GM19468 (cell line): ENCODE measurements around the gene CBFA2T2.
"Not testable (repeated sequence)": the region's sequence is repeated elsewhere in the genome, so short reads cannot be mapped to it uniquely, and the experiment has no call there.

Experiments
- ATAC-seq: cut with Tn5 transposase; IDR thresholded peaks from one replicate; pipeline ENCODE4 v1.9.1; 2021; ENCODE audit warnings: mild to moderate bottlenecking, moderate library complexity, moderate number of reproducible peaks; ENCODE audit not compliant: unreplicated experiment; ENCODE audit errors: extremely low read depth

Gene CBFA2T2

DNA sequence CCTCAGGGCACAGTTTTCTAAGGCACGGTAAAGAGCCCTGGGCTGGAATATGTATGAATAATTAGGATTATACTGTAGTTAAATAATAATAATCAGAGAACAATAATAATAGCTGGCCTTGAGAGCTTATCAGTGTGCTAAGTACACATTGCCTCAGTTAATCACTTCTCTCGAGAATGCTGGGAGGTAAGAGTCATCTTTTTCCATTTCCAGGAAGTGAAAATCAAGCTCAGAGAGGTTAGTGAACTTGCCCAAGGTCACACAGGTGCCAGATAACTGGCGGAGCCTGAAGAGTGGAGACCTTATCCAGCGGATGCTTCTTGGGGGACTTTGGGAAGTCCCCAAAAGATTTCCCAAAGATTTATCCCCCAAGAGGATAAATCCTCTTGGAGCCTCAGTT, 19.4 kb upstream of the CBFA2T2 start:
- no peak for ATAC-seq

DNA sequence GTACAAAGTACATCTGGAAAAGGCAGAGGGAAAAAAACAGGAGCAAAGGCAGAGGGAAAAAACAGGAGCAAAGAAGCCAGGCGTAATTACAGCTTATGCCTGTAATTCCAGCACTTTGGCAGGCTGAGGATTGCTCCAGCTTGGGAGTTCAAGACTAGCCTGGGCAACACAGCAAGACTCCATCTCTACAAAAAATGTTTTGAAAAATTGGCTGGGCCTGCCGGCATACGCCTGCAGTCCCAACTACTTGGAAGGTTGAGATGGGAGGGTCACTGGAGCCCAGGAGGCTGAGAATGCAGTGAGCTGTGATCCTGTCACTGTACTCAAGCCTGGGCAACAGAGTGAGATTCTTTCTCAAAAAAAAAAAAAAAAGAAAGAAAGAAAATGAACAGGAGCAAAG, 19.0 kb upstream of the CBFA2T2 start:
- no peak for ATAC-seq

DNA sequence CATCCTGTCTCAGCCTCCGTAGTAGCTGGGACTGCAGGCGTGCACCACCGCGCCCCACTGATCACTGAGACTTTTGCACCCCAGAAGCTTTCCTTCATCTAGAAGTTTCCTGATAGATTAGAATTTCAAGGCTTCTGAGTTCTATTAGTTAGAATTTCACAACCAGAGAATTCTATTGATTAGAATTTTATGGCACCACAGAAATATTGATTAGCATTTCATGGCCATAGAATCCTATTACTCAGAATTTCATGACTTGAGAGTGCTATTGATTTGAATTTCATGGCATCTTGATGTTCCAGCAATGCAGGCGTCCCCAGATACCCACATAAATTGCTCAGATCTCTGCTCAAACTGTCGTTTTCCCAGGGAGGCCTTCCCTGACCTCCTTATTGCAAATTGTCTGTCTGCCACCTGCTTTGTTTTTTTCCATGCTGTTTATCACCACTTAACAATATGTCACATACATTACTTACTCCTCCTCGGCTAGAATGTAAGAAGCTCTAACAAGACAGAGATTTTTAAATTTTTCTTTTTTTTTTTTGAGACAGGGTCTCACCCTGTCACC, 16.9 kb upstream of the CBFA2T2 start:
- ATAC-seq = no peak

DNA sequence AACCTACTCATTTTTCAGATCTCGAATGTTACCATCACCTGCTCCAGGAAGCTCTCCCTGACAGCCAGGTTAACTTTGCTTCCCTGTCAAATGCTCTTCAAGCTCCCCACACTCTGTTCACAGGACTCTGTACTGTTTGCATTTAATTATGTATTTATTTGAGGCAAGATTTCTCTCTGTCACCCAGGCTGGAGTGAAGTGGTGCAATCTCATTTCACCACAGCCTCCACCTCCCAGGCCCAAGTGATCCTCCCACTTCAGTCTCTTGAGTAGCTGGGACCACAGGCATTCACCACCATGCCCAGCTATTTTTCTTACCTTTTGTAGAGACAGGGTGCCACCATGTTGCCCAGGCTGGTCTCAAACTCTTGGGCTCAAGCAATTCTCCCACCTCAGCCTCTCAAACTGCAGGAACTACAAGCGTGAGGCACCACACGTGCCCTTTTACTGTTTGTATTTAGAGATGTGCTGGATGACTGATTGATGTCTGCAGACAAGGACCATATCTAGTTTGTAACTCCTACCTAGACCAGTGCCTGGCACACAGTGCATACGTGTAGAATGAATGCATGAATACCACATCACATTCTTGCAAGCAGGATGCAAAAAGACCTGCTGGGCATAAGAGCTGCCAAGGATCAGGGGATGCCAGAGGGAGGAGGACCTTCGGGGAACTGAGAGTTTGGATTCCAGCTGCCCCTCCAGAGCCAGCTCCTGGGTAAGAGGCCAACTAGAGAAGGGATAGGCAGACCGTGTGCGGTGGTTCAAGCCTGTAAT, 15.6 kb upstream of the CBFA2T2 start:
- no peak for ATAC-seq

DNA sequence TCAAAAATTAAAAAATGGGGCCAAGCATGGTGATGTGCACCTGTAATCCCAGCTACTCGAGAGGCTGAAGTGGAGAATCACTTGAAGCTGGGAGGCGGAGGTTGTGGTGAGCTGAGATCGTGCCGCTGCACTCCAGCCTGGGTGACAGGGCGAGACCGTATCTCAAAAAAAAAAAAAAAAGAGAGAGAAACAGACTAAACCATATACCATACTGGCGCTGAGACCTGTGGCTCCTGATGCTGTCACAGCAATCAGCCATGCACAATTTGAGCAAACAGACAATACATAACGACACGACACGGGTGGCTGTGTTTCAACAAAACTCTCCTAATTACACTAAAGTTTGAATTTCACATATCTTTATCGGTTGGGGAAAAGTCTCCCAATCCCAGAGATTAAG, 14.9 kb upstream of the CBFA2T2 start:
- no peak for ATAC-seq

DNA sequence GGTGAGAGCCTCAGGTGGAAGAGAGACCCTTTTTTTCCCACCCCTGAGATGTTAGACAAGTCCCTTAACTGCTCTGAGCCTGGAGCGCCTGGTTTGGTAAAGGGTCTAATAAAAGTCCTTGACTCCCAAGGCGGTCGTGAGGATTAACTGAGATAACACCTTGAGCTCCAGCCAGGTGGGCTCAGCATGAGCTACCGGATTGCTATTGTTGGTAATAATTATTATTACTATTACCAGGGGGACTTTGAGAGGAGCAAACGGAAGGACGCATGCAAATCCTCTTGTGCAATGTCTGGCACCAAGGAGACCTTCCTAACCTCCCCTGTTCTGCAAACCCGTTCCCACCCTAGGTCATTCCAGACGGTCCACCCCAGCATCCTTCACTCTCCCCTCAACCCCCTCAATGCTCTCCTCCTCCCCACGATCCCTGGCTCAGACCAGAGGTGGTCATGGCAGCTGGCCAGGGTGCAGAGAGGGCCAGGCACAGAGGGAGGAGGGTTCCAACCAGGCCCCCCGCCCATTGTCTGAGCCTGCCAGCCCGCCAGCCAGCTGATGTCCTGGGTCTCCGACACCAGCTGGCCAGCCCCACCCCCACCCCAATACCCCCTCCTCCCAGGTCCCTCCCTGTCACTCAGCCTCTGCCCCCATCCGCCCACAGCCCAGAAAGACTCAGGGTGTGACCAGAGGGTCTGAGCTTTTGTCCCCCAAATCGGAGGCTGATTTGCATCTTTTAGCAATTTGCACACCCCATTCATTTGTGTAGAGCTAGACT, 14.3 kb upstream of the CBFA2T2 start:
- no peak for ATAC-seq

DNA sequence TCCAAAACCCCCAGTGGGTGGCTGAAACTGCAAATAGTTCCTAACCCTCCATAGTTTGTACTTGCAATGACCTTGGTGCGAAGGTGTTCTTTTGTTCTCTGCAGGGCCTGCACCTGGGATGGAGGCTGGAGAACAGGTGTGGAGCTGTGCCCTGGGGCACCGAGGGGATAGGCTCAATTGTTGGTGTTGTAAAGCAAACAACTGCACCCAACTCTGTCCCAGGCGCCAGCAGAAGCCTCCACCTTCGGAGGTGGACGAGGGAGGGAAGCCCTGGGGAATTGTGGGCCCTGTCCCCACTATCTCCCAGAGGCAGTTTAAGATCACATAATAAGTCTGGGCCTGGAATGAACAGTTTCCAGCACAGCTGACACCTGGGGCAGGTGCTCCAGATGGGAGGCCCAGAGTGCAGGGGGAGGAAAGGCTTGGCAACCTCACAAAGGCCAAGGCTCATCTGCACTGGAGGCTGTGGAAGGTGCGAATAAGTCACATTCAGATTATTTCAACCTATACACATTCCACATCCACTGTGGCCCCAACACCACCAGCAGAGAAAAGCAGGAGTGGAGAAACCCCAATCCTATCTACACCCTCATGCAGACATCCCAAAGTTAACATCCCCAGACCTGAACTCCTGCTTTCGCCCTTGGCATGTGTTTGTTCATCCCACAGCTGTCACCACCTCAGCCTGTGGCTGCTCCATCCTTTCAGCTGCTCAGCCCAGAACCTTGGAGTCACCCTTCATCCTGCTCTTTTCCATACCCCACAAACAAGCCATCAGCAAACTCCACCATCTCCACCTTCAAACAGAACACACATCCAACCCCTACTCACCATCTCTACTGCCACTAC, 12.3 kb upstream of the CBFA2T2 start:
- ATAC-seq = no peak

DNA sequence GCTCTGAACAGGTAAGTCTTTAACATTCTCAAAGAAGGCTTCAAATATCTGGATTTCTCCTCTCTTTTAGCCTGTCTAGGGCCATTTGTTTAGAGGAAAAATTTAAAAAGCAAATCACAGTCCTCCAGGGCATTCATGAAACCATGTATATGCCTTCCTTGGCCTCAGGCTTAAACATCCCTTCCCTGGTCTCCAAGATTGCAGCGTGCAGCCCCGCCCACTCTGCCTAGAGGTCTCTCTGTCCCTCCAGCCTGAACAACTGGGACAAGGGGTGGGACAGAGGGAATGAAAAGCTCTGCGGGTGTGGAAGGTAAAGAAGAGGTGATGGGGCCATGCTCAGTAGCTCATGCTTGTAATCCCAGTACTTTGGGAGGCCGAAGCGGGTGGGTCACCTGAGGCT, 9.8 kb upstream of the CBFA2T2 start:
- no peak for ATAC-seq

DNA sequence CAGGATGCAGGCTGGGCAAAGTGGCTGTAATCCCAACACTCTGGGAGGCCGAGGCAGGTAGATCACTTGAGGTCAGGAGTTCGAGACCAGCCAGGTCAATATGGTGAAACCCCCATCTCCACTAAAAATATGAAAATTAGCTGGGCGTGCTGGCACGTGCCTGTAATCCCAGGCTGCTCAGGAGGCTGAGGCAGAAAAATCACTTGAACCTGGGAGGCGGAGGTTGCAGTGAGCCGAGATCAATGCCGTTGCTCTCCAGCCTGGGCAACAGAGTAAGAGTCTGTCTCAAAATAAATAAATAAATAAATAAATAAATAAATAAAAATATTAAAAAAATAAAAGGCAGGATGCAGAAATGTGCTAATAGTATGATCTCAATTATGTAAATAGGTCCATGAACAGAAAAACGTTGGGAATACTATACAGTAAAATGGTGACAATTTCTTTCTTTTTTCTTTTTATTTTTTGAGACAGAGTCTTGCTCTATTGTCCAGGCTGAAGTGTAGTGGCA, 8.4 kb upstream of the CBFA2T2 start:
- no peak for ATAC-seq

DNA sequence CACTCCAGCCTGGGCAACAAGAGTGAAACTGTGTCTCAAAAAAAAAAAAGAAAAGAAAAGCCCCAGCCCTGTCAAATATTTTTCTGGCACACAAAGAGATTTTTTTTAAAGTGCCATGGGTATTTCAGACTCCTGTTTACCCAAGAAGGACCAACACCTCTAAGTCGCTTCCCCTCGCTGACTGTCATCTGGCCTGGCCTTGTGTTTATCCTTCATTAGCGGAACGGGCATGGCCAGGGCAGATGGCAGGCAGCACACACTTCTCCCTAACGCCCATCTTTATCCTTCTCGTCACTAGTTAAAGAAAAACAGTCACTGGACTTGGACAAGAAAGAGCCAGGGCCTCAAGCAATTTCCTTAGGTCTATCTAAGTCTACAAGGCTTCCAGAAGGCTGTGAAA, 7.3 kb upstream of the CBFA2T2 start:
- no peak for ATAC-seq

DNA sequence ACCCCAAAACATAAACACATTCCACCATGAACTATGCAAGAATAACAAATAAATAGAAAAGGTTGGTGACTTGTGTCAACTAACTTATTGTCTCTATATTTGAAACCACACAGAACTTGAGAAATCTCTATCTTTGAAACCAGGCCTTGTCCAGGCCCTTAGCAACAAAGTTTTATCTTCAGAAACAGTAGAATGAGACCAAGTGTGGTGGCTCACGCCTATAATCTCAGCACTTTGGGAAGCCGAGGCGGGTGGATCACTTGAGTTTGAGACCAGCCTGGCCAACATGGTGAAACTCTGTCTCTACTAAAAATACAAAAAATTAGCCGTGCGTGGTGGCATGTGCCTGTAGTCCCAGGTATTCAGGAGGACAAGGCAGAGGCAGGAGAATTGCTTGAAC, 6.7 kb upstream of the CBFA2T2 start:
- not testable (repeated sequence) for ATAC-seq

DNA sequence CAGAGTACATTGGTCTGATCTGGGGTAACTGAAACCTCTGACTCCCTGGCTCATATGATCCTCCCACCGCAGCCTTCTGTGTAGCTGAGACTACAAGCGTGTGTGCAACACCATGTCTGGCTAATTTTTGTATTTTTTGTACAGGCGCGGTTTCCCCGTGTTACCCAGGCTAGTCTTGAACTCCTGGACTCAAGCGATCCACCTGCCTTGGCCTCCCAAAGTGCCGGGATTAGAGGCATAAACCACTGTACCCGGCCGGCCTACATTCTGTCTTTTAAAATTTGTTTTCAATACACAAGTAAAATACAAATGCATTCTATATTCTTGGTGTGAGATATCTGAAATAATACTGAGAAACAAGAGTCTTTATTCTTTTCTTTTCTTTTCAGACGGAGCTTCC, 1.7 kb upstream of the CBFA2T2 start:
- ATAC-seq = no peak

DNA sequence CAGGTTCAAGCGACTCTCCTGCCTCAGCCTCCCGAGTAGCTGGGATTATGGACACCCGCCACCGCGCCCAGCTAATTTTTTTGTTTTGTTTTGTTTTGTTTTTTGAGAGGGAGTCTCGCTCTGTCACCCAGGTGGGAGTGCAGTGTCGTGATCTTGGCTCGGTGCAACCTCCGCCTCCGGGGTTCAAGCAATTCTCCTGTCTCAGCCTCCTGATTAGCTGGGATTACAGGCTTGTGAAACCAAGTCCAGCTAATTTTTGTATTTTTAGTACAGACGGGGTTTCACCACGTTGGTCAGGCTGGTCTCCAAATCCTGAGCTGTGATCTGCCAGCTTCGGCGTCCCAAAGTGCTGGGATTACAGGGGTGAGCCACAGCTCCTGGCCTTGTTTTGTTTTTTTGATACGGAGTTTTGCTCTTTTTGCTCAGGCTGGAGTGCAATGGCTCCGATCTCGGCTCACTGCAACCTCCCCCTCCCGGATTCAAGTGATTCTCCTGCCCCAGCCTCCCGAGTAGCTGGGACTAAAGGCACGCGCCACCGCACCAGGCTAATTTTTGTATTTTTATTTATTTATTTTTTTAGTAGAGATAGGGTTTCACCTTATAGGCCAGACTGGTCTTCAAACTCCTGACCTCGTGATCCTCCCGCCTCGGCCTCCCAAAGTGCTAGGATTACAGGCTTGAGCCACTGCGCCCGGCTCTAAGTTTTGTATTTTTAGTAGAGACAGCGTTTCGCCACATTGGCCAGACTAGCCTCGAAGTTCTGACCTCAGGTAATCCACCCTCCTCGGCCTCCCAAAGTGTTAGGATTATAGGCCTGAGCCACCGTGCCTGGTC, 1.0 kb upstream of the CBFA2T2 start:
- ATAC-seq = not testable (repeated sequence)

DNA sequence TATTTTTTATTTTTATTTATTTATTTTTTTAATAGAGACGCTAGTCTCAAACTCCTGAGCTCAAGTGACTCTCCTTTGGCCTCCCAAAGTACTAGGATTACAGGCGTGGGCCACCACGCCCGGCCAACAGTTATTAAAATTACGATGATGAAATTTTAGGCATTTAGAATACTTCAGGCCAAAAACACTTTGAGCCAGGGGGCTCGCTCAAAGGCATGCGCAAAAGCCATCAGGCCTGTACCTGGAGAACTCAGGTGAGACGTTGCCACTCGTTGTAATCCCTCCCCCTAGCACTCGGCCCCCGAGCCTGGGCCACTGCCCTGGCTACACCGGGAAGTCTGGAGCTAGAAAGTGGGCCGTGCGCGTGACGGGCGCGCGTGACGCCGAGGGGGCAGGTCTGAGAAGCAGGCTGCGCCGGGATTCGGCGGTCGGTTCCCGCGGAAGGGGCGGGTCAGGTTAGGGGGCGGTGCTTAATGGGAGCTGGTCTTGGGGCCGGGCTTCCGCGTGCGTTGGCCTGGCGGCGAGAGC, 337 bp upstream of the CBFA2T2 start:
- peak; percentile 90 for ATAC-seq

DNA sequence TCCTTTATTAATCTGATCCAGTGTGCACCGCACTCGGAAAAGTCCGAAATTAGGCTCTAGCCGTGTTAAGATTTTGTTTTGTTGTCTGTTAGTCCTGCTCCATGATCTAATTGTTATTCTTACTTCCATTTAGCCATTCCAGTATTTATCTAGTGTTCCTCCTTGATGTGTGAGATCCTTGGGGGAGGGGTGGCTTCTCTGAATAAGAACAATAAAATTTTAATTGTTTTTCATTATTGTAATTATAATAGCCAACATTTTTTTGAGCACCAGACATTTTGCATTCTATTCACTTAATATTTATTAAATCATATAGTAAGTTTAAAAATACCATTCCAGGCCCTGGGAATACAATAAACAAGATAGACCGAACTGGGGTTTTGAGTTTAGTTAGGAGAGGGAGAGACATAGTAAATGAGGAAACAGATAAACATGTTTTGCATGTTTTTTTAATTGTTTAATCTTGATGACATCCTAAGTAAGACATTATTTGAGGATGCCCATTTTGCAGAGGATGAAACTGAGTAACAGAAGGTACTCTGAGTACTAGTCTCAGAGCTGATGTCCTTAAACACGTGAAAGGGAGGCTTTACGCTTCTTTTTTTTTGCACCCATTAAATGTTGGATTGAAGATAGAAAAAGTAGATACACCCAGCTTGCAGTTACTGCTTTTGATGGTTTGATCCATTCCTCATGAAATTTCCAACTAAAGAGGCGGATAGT, 1.2 kb downstream of the CBFA2T2 start:
- ATAC-seq = no peak

DNA sequence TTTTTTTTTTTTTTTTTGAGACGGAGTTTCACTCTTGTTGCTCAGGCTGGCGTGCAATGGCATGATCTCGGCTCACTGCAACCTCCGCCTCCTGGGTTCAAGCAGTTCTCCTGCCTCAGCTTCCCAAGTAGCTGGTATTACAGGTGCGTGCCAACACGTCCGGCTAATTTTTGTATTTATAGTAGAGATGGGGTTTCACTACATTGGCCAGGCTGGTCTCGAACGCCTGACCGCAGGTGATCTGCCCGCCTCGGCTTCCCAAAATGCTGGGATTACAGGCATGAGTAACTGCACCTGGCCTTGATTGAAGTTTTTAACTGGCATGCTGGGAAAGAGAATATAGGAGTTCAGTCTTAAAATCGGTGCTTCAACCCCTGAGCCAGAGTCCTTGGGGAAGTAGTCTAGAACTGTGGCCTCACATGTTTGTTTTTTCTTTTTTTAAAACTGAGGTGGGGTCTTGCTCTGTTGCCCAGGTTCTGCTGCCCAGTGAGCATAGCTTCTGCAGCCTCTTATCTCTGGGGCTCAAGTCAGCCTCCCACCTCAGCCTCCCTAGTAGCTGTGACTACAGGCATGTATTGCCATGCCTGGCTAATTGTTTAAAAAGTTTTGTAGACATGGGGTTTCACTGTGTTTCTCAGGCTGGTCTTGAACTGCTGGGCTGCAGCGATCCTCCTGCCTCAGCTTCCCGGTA, 3.3 kb downstream of the CBFA2T2 start:
- ATAC-seq = no peak

DNA sequence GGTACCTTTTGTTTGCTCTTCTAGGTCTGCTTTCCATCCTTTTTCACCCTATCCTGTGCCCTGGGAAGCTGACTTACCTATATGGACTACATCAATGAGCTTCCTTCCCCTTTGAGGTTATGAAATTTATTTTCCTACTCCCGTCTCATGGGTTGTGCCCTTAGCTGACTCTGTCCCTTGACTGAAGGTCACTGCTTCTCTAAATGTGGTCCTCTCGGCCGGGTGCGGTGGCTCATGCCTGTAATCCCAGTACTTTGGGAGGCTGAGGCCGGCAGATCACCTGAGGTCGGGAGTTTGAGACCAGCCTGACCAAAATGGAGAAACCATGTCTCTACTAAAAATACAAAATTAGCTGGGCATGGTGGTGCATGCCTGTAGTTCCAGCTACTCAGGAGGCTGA, 6.9 kb downstream of the CBFA2T2 start:
- ATAC-seq = not testable (repeated sequence)

DNA sequence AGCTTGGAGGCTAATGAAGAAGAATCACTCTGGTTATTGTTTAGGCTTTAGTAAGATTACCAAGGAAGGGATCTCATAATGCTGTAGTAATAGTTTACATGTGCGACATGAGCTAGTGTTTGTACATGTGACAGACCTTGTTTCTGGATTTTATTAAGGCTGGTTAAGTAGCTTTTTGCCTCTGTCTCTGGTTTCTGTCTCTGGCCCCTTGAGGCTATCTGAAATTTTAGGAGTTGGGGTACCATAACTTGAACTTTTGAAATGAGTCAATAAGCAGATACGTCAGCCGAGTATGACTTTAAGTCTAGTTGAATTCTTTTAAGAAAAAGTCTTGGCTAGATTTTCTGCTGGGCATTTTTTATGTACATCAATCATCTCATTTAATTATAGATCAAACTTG, 9.5 kb downstream of the CBFA2T2 start:
- ATAC-seq = no peak
